Measurements from ENCODE around the gene EIF4E3.

DNA sequence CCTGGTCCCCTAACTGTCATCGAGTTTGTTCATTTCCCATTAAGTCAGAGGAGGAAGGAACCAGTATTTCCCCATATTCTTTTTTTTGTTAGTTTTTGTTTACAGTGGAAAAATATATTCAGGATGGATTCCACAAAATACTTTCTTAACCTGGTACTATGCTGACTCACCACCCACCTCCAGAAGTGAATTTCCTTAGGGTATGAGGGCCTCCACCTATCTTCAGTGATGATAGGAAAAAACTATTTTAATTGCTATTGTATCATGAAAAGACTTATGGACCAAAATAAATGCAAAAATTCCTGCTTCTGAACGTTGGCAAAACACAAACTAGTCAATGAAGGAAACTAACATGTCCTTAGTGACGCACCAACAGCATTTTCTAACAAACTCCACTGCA is 77.5 kb downstream of the EIF4E3 start:
- TF ChIP-seq CTCF (IDR thresholded peaks at IDR 0.05) (no peak), FOXJ3 (CRISPR knock-in tag; IDR thresholded peaks at IDR 0.05) (no peak), EP300 (IDR thresholded peaks at IDR 0.05; ENCODE audit: borderline replicate concordance in 1 of 2, low read depth in 1 of 2, low read length in 1 of 2) (no peak), TEAD4 (IDR thresholded peaks at IDR 0.05; ENCODE audit: borderline replicate concordance, insufficient read depth) (no peak), PBX3 (IDR thresholded peaks at IDR 0.05) (no peak), RFX5 (IDR thresholded peaks at IDR 0.05; ENCODE audit: low read length) (no peak)

Measured in SK-N-SH (cell line).